LNCaP clone FGC (cell line): ENCODE measurements around the gene PLAU.
"Not testable (repeated sequence)": the region's sequence is repeated elsewhere in the genome, so short reads cannot be mapped to it uniquely, and the experiment has no call there.

Experiments used
- DNase-seq: peaks from one replicate; pipeline ENCODE4 v3.0.0-alpha.2; 2011; ENCODE audit warnings: low read depth
- H3K4me3 ChIP-seq: 2 replicates; pipeline ENCODE4 v1.5.1; 2011; ENCODE audit warnings: mild to moderate bottlenecking, low read depth, low read length, control low read depth
- TF ChIP-seq, protein P1 (sequence below): IDR thresholded peaks from 2 replicates; pipeline ENCODE4 v1.5.1; 2012; ENCODE audit warnings: mild to moderate bottlenecking; ENCODE audit not compliant: control insufficient read depth, insufficient read depth; ENCODE audit errors: extremely low read depth

The PLAU gene

DNA sequence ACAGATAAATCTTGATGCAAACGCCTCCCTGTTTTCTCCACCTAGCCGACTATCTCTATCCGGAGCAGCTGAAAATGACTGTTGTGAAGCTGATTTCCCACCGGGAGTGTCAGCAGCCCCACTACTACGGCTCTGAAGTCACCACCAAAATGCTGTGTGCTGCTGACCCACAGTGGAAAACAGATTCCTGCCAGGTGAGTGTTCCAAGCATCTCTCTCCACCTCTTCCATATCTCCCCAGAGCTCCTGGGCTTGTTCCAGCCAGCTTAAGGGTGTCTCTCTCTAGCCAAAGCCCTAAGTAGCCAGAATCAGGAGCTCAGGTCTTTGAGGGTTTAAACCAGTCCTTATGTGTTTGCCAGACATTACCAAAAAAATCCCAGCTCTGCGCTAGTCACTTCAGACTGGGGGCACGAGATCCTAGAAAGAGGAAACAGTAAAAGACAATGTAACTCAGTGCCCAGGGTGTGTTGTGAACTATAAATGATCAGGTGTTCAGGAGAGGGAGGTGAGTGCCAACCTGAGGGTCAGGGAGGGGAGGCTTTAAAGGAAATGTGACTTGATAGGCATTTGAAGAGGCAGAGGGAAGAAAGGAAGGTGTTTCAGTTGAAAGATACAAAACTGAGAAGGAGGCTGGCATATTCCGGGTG, 4.4 kb downstream of the PLAU start:
- DNase-seq, result no peak
- TF ChIP-seq, protein P1, sequence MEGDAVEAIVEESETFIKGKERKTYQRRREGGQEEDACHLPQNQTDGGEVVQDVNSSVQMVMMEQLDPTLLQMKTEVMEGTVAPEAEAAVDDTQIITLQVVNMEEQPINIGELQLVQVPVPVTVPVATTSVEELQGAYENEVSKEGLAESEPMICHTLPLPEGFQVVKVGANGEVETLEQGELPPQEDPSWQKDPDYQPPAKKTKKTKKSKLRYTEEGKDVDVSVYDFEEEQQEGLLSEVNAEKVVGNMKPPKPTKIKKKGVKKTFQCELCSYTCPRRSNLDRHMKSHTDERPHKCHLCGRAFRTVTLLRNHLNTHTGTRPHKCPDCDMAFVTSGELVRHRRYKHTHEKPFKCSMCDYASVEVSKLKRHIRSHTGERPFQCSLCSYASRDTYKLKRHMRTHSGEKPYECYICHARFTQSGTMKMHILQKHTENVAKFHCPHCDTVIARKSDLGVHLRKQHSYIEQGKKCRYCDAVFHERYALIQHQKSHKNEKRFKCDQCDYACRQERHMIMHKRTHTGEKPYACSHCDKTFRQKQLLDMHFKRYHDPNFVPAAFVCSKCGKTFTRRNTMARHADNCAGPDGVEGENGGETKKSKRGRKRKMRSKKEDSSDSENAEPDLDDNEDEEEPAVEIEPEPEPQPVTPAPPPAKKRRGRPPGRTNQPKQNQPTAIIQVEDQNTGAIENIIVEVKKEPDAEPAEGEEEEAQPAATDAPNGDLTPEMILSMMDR, result no peak
- no peak overlapping the region for H3K4me3 ChIP-seq

DNA sequence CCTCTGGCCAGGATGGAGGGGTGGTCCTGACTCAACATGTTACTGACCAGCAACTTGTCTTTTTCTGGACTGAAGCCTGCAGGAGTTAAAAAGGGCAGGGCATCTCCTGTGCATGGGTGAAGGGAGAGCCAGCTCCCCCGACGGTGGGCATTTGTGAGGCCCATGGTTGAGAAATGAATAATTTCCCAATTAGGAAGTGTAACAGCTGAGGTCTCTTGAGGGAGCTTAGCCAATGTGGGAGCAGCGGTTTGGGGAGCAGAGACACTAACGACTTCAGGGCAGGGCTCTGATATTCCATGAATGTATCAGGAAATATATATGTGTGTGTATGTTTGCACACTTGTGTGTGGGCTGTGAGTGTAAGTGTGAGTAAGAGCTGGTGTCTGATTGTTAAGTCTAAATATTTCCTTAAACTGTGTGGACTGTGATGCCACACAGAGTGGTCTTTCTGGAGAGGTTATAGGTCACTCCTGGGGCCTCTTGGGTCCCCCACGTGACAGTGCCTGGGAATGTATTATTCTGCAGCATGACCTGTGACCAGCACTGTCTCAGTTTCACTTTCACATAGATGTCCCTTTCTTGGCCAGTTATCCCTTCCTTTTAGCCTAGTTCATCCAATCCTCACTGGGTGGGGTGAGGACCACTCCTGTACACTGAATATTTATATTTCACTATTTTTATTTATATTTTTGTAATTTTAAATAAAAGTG, 6.0 kb downstream of the PLAU start:
- TF ChIP-seq, protein P1, result no peak
- DNase-seq, result no peak
- H3K4me3 ChIP-seq, result no peak overlapping the region

DNA sequence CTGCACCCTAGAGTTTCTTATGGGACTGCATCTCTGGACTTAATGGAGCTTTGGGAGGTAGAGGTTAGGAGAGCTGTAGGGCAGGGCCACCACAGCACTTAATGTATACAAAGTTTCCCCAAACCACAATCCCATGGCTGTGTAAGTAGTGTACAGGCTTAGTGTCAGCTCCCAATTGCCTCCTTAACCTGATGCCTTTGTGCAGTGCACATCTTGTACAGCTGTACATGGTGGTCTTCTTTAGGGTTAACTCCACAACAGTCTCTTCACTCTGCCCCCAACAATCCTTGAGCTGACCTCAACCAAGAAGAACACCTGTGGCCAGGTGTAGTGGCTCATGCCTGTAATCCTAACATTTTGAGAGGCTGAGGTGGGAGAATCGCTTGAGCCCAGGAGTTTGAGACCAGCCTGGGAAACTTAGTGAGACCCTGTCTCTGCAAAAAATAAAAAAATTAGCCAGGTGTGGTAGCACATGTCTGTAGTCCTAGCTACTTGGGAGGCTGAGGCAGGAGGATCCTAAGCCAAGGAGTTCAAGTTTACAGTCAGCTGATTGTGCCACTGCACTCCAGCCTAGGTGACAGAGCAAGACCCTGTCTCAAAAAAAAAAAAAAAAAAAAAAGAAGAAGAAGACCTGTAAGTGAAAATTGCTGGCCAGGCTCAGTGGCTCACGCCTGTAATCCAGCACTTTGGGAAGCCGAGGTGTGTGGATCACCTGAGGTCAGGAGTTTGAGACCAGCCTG, 6.8 kb downstream of the PLAU start:
- no peak for DNase-seq
- H3K4me3 ChIP-seq, result no peak overlapping the region
- TF ChIP-seq, protein P1, result no peak

DNA sequence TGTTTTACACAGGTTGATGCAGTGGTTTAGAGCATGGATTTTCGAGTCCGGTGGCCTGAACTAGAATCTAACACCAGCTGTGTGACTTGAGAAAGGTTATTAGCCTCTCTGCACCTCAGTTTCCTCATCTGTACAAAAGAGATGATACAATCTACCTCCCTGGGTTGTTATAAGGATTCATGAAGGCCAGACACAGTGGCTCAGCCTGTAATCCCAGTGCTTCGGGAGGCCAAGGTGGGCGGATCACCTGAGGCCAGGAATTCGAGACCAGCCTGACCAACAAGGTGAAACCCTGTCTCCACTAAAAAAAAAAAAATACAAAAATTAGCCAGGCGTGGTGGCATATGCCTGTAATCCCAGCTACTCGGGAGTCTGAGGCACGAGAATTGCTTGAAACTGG, 8.5 kb downstream of the PLAU start:
- not testable (repeated sequence) for DNase-seq, H3K4me3 ChIP-seq

GRCh38 chr10:73920089-73920488, 9.2 kb downstream of the PLAU start:
- no peak overlapping the region for H3K4me3 ChIP-seq
- no peak for DNase-seq
- TF ChIP-seq, protein P1, result no peak

DNA sequence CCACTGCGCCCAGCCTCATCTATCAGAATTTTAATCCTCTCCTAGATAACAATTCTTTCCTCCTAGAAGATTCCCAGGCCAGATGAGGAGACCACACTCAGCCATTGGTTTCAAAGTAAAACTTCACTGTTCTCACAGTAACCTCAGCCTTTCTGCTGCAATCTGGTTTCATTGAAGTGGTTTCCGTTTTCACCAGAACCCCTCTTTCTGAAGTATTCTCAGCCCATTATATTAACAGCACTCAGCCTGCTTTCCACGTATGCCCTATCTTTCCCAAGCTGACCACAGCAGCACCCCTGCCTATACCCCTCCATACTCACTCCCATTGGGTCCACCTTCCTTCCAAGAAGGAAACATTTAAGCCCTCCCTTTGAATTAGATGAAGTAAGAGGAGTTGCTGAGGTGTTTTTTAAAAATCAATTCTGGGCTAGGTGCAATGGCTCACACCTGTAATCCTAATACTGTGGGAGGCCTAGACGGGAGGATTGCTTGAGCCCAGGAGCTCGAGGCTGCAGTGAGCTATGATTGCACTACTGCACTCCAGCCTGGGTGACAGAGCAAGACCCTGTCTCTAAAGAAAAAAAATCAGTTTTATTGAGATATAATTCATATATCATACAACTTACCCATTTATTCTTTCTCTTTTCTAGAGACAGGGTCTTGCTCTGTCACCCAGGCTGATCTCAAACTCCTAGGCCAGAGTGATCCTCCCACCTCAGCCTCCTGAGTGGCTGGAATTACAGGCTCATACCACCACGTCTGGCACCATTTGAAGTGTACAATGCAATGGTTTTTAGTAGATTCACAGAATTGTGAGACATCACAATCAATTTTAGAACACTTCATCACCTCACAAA, 11.3 kb downstream of the PLAU start:
- no peak for DNase-seq
- TF ChIP-seq, protein P1, result no peak
- no peak overlapping the region for H3K4me3 ChIP-seq

GRCh38 chr10:73922864-73923133, 11.9 kb downstream of the PLAU start:
- no peak overlapping the region for H3K4me3 ChIP-seq
- DNase-seq, result no peak
- TF ChIP-seq, protein P1, result no peak
